Right lung (tissue), 5 donors: ENCODE data around the gene PLCH1. TPM values are rescaled to one million over a fixed set of nuclear protein-coding genes. Genes with fewer than 3 reads are reported as not detected.

Source experiments
- DNase-seq, 2 donors: peaks; one replicate each; pipeline ENCODE4 v3.0.0-alpha.2; 2013
- polyA plus RNA-seq, 5 donors: library from polyadenylated mRNA; unstranded; fragments of 120-200 nt; gene quantifications; one replicate each; pipeline versions ENCODE4 v1.2.1 to v1.2.3, GENCODE V29; 2013; ENCODE audit warnings: inconsistent platforms in 1 of 5, low replicate concordance in 1 of 5; ENCODE audit not compliant: insufficient read length in 5 of 5, insufficient read depth in 1 of 5

The PLCH1 gene
- polyA plus RNA-seq, 5 donors = 17.2 to 29.5 (median 23.2) TPM

- DNase-seq = no peak
Measured at GRCh38 chr3:155553326-155553725, 191.5 kb downstream of the PLCH1 start.

GRCh38 chr3:155550391-155550790 lies 194.5 kb downstream of the PLCH1 start:
- no peak for DNase-seq

GRCh38 chr3:155549087-155549486 lies 195.8 kb downstream of the PLCH1 start:
- DNase-seq = no peak

GRCh38 chr3:155548195-155548594 lies 196.7 kb downstream of the PLCH1 start:
- DNase-seq = no peak

- DNase-seq = no peak
Measured at GRCh38 chr3:155535098-155535497, 209.8 kb downstream of the PLCH1 start.

GRCh38 chr3:155528579-155528978 lies 216.3 kb downstream of the PLCH1 start:
- no peak for DNase-seq

GRCh38 chr3:155525324-155525833 lies 219.5 kb downstream of the PLCH1 start:
- no peak for DNase-seq

GRCh38 chr3:155520463-155520862 lies 224.4 kb downstream of the PLCH1 start:
- DNase-seq = no peak

GRCh38 chr3:155519078-155519477 lies 225.8 kb downstream of the PLCH1 start:
- no peak for DNase-seq

- DNase-seq = no peak
Measured at GRCh38 chr3:155517903-155518302, 227.0 kb downstream of the PLCH1 start.

GRCh38 chr3:155516439-155516838 lies 228.4 kb downstream of the PLCH1 start:
- no peak for DNase-seq

GRCh38 chr3:155512867-155513261 lies 232.0 kb downstream of the PLCH1 start:
- DNase-seq = no peak

GRCh38 chr3:155512175-155512866 lies 232.6 kb downstream of the PLCH1 start:
- DNase-seq = no peak

GRCh38 chr3:155504682-155505081 lies 240.2 kb downstream of the PLCH1 start:
- no peak for DNase-seq

GRCh38 chr3:155502630-155503029 lies 242.2 kb downstream of the PLCH1 start:
- DNase-seq = no peak

- DNase-seq = no peak
Measured at GRCh38 chr3:155500194-155500818, 244.6 kb downstream of the PLCH1 start.

GRCh38 chr3:155497930-155498647 lies 246.8 kb downstream of the PLCH1 start:
- DNase-seq = no peak

- DNase-seq = no peak
Measured at GRCh38 chr3:155496206-155496605, 248.7 kb downstream of the PLCH1 start.

GRCh38 chr3:155495387-155495786 lies 249.5 kb downstream of the PLCH1 start:
- DNase-seq = no peak

GRCh38 chr3:155494332-155494731 lies 250.5 kb downstream of the PLCH1 start:
- DNase-seq = no peak

- no peak for DNase-seq
Measured at GRCh38 chr3:155492841-155493240, 252.0 kb downstream of the PLCH1 start.

GRCh38 chr3:155491696-155492095 lies 253.2 kb downstream of the PLCH1 start:
- DNase-seq = no peak

GRCh38 chr3:155488671-155489070 lies 256.2 kb downstream of the PLCH1 start:
- no peak for DNase-seq
